HG02678 (cell line): ENCODE results near the gene TBL1XR1.
"Not testable (repeated sequence)": the region's sequence is repeated elsewhere in the genome, so short reads cannot be mapped to it uniquely, and the experiment has no call there.

Experiments
- ATAC-seq: cut with Tn5 transposase; IDR thresholded peaks from one replicate; pipeline ENCODE4 v1.9.1; 2021; ENCODE audit warnings: mild to moderate bottlenecking, moderate library complexity; ENCODE audit not compliant: unreplicated experiment

Gene TBL1XR1

DNA sequence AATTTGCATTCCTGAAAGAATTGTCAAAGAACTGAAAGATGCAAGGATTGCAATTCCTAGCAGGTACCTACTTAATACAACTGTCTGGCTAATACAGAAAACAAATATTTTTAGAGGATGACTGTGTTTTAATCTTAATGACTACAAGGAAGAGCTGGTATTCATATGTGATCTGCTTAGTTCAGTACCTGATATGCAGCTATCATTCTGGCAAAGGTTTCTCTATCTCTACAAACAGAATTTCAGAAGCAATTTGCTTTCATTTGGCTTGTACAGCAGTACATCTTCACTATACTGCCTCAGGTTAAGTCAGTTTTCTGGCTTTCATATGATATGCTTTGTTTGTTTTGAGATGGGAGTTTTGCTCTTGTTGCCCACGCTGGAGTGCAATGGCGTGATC lies 51.3 kb downstream of the TBL1XR1 start:
- ATAC-seq, result no peak

DNA sequence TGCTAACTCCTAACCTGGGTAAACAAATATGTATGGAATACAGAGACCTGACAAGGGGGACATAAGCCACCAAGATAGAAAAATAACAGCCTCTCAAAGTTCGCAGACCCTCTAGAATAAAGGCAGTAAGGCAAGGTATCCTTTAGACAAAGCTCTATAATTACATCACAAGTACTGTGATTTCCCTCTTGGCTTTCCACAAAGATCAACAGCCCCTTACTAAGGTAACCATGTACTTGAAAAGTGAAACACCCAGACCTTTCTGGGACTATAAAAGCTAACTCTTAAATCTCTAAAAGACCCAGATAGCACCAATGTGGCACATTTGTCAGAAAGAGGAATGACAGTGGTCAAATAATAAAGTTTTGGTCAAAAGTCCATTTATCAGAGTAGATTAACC lies 51.9 kb downstream of the TBL1XR1 start:
- peak; percentile 21 for ATAC-seq

DNA sequence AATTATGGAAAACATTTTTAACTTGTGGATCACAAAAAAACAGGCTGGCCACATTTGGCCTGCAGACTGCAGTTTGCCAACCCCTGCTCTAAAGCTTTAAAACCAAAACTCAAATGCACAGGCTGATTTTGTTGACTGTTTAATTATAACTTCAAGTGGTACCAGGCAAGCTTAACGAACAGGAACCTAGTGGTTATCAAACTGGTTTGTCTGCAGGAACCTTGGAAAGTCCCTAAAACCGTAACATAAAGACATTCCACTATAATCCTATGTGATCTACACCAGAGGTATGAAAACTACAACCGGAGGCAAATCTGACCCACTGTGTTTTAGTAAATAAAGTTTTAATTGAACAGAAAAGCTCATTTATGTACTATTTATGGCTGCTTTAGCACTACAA lies 52.4 kb downstream of the TBL1XR1 start:
- peak; percentile 71 for ATAC-seq

DNA sequence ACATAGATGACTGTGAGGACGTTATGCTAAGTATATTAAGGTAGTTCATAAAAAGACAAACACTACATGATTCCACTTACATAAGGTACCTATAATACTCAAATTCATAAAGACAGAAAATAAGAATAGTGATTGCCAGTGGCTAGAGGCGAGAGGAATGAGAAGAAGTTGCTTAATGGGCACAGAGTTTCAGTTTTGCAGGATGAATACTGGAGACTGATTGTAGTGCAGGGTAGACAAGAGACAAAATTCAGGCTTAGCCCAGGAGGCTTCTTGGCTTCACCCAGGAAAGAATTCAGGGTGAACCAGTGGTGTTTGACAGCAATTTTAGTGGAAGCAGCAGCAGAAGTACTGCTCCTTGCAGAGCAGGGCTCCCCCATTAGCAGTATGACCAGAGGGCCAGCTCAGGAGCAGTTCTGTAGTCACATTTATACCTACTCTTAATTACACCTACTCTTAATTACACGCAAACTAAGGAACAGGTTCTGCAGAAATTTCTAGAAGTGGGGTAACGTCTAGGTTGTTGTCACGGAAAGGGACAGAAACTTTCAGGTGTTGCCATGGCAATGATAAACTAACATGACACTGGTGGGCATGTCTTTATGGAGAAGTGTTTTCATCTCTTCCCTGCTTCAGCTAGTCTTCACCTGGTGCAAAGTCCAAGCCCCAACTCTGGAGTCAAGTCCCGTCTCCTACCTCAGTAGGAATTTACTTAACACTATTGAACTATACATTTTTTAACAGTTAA lies 55.2 kb downstream of the TBL1XR1 start:
- no peak for ATAC-seq

DNA sequence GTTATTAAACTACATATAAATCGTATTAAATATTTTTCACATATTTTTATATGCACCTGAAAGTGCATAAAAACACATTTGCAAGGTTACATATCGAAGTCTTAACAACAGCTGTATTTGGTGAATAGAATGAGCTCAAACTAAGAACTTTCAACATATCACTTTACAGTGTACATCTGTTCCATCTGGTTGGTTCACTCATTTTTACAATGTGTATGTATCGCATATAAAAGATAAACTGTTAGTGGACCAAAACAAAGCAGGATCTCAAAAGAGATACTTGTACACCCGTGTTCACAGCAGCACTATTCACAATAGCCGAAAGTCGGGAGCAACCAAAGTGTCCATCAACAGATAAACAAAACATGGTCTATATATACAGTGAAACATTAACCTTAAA lies 55.8 kb downstream of the TBL1XR1 start:
- ATAC-seq, result no peak

DNA sequence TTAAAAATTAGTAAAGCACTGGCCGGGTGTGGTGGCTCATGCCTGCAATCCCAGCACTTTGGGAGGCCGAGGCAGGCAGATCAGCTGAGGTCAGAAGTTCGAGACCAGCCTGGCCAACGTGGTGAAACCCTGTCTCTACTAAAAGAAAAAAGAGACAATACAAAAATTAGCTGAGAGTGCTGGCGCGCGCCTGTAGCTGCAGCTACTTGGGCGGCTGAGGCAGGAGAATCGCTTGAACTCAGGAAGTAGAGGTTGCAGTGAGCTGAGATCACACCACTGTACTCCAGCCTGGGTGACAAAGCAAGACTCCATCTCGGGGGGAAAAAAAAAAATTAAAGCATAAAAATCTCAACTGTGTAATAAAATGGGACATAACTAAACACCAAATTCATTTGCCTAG lies 58.1 kb downstream of the TBL1XR1 start:
- not testable (repeated sequence) for ATAC-seq

DNA sequence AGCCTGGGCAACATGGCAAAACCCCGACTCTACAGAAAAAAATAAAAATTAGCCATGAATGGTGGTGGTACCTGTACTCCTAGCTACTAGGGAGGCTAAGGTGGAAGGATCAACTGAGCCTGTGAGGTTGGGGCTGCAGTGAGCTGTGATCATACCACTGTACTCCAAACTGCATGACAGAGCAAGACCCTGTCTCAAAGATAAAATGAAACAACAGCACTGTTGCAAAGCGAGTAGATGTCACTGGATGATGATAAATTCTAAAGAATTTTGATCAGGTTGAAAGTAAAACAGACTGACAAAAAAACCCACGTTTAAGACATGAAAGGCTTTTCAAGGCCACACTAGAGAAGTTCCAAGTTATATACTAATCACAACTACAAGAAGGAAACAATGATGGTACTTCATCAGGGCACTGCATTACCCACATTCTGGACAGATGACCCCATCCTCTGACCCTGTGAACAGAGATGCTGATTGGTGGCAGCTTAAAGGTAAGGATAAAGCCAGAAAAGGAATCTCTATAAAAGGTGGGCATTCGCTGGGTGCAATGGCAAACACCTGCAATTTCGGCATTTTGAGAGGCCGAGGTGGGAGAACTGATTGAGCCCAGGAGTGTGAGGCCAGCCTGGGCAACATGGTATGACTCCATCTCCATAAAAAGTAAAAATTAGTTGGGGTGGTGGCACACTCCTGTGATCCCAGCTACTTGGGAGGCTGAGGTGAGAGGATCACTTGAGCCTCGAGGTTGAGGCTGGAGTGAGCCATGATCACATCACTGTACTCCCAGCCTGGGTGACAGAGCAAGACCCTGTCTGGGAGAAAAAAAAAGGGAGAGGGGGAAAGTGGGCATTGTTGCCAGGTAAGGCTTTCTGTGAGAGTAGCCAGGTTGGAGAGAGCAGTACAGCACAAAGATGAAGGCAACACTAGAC lies 59.2 kb downstream of the TBL1XR1 start:
- ATAC-seq, result no peak

DNA sequence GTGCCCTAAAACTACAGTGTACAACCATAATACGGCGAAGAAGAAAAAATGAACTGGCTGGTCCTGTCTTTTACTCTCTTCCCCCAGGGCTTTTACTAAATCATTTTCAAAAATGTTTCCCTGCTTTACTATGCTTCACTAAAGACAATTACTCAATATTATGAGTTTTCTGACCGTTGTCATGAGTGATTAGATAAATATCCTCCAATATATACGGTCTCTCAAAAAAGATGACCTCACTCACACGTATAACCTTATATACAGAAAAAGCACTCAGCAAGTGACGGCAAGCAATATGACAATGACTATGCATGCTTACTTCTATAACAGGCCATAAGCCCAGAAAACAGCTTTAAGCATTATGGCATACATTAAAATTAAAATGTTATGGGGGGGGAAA lies 60.5 kb downstream of the TBL1XR1 start:
- ATAC-seq, result no peak

DNA sequence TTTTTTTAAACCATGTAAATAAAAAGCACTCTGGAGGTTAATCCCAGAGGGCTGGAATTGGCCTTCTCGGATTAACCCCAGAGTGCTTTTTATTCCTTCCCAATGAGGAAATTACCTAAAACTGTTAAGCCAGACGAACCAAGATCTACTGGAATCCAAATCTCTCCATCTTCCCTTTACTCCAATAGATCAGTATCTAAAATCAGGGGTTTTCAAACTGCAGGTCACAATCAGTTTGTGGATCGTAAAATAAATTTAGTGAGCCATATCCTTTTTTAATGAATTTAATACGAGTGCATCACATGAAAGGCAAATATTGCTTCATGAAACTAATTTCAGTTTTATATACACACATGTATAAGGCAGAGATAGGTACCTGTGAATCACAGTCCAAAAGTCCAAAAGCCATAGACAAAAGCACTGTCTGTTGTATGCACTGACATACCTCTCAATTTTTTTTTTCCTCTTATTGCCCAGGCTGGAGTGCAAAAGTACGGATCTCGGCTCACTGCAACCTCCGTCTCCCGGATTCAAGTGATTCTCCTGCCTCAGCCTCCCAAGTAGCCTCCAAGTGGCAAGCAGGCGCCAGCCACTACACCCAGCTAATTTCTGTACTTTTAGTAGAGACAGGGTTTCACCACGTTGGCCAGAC lies 61.3 kb downstream of the TBL1XR1 start:
- ATAC-seq, result no peak

DNA sequence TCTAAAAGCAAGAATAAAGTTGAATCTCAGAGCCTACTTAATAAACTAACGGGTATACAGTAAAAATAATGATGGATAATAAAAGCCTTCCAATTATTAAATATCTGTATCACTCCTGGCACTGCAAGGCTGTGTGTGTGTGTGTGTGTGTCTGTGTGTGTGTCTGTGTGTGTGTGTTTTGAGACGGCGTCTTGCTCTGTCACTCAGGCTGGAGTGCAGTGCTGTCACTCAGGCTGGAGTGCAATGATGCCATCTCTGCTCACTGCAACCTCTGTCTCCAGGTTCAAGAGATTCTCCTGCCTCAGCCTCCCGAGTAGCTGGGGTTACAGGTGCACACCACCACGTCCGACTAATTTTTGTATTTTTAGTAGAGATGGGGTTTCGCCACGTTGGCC lies 62.5 kb downstream of the TBL1XR1 start:
- no peak for ATAC-seq

DNA sequence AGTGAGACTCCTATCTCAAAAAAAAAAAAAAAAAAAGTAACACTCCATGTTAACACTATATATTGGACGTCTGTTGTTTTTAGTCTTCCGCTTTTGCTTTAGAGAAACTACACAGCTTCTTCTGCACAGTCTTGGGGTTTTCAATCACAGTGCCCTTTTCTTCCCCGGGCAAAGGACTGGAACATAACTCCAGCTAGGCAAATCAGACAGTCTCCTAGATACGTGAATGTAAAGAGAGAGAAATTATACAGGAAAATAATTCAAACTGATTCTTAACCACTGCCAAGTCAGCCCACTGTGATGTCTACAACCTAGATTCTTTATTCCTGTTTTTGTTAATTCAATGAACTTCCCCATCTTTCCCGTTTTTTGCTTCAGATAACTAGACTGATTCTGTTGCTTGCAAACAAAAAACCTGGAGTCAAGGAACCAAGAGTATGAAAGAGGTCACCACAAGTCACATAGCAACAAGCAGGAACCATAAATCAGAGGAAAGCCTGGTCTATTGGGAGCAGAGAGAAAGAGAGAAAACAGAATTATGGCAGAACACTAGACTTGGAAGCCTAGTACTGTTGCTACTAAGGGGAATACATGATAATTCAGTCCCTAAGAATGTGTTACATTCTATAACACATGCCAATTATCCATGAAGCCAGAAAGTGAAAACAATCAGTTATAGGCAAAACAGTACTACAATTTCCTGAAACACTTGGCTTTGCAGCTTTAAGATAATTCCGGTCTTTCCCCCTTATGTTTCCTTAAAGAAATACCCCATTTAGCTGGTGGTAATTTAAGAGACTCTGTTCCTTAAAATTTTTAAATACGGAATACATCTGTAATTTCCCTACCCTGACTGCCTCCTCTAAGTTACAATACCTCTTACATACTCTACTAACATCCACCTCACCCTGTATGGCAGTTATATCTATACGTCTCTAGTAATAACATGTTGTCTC lies 63.1 kb downstream of the TBL1XR1 start:
- ATAC-seq, result no peak

DNA sequence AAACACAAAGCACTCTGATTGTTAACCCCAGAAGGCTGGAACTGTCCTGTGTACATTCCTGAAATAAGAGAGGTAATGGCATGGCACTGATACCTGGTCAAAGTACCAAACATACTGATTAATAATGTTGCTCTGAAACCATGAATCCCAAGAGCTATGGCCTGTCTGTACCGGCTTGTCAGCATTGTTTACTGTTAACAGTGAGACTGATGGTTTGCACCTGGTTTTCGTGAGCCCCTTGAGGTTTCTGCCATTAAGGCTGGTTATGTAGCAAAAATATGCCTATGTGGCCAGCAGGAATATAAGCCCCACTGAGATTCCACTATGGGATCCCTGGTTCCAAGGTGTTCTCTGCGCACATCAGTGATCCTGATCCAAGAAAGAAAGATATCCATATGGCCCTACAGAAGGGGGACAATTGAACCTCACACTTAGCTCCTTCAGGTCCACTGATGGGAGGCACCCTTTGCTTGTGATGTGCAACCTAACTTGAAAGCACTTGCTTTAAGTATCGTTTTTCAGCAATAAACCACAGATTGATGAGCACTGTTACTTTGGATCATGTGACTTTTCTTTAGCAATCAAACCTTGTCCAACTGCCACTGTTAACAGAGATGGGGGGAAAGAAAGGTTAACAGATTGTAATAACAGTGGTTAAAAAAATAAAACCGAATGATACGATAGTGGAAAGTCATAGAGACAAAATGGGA lies 65.2 kb downstream of the TBL1XR1 start:
- ATAC-seq, result no peak

DNA sequence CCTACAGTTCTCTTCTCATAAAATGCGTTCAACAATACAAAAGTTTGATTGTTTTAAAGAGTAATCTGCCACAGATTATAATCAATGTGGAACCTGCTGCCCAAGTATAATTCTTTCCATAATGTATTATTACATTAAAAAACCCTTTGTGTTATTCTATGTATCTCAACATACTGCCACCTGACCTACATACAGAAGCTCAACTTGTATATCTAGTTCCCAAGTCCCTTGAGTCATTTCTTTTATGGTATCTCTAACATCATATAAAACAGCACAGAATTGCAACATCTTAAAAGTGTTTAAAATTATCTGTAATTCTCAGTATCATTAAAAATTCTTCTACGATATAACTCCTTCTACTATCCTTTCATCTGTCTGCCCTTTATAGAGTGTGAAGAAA lies 70.3 kb downstream of the TBL1XR1 start:
- ATAC-seq, result no peak

DNA sequence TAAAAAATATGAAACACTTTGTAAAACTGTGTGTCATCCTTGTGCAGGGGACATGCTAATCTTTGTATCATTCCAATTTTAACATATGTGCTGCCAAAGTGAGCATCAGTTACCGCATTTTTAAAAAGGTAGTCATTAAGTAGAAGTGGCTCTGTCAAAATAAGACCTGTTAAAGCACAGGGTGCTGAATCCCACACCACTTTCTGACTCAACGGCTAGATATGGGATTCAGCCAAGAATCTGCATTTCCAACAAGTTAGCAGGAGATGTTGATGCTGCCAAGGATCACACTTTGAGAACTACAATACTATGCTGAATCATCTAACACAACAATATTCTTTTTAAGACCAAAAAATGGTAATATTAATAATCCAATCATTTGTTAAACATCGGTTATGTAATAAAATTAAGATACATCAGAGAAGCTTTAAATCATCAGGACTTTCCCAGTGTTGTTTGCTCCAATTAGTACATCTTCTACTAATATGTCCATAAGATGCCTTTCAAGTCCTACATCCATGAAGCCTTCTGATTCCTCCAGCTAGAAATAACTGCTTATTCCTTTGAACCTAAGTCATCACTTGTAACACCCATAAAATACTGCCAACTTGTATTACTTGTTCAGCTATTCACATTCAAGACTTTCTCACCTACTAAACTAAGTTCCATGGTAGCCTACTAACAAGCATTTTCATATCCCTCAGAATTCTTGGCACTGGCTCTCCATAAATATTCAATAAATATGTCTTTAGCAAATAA lies 71.1 kb downstream of the TBL1XR1 start:
- no peak for ATAC-seq

DNA sequence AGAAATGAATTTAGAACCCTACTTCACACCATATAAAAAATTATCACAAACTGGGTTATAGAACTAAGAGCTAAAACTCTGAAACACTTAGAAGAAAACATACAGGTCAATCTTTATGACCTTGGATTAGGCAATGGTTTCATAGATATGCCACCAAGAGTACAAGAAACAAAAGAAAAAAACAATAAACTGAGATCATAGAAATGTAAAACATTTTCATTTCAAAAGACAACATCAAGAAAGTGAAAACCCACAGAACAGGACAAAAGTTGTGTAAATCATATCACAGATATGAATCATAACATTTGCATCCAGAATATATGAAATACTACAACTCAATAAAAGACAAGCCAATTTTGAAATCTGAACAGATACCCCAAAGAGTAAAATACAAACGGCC lies 72.4 kb downstream of the TBL1XR1 start:
- no peak for ATAC-seq

DNA sequence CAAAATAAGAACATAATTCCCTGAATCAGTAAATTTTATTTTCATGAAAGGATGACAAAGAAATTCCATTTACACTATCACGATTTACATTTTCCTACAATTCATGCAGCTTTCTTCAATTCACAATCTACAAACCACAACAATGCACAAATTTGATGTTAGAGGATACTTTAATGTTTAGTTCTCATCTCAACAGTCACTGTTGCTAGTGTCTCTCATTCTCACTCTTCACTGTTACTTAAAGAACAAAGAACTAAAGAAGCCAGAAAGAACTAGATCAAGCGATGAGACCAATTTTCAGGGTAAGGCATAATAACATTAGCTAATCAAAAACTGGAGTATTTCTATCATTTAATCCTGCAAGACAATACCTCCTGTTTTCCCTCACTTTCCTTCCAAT lies 73.5 kb downstream of the TBL1XR1 start:
- no peak for ATAC-seq

DNA sequence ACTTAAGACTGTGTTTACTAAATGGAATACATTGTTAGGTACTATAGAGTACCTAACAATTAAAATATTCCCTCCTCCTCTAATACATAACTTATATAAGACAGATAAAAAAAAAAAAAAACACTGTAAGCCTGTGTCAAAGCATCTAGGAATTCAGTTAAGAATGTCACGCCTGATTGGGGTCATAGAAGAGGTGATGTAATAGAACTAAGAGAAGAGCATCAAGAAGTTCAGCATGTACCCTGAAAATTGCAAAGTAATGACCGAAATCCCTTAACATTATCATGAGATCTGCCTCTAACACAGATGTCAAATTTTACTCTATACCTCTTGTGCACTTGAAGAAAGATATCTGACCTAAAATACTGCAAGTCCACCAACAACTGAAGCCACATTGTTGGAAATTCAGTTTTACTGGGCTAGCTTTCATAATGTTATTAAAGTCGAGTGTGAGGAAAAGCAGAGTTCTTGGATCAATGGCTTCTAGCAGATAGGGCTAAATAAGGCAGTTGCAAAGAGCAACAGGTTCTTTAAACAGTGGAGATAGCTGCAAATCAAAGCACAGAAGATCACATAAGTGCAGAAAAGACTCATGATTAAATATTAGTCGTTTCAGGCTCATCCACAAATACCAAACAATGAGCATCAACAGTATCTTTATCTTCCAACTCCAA lies 75.0 kb downstream of the TBL1XR1 start:
- ATAC-seq, result no peak

DNA sequence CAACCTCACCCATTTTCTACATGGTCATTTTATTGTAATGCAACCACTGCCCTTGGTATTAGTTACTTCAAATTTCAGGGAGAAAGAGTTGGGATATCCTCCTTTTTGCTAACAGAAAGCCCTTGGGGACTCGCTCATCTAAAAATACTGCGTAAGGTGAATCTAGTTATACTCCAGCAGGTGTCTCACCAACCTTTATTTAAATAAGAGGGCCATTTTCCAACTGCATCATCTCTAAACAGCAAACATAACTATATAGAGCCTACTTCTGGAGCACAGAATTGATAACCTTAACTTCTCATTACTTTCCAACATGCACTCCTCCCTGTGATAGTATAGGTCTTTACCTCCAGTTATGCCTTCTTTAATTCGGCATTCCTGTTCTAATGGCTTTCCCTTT lies 77.5 kb downstream of the TBL1XR1 start:
- no peak for ATAC-seq

DNA sequence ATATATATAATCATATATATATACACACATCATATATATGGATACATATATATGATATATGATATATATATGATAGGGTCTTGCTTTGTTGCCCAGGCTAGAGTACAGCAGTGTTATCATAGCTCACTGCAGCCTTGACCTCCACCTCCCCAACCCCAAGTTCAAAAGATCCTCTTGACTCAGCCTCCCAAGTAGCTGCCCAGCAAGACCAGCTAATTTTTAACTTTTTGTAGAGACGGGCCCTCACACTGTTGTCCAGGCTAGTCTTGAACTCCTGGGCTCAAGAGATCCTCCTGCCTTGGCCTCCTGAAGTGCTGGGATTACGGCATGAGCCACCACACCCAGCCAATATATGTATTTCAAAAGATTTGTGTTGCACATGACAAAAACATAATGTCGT lies 83.0 kb downstream of the TBL1XR1 start:
- no peak for ATAC-seq
